SK-N-MC (cell line): Measurements from ENCODE around the gene DNHD1.

Source experiments
- DNase-seq: peaks from one replicate; pipeline ENCODE4 v3.0.0-alpha.2; 2011; ENCODE audit warnings: low read depth, low spot score
- H3K27ac ChIP-seq: fragments of 200-600 bp; sonication (generic); 2 replicates; pipeline ENCODE4 v1.5.1; 2016; ENCODE audit warnings: mixed run types
- H3K36me3 ChIP-seq: fragments of 200-600 bp; sonication (generic); 2 replicates; pipeline ENCODE4 v1.6.1; 2017; ENCODE audit warnings: antibody characterized with exemption, low read length, mixed read lengths; ENCODE audit not compliant: insufficient read depth
- H3K4me3 ChIP-seq: fragments of 200-600 bp; sonication (generic); 2 replicates; pipeline ENCODE4 v1.5.1; 2016
- H3K9ac ChIP-seq: fragments of 200-600 bp; sonication (generic); 2 replicates; pipeline ENCODE4 v1.8.0; 2017; ENCODE audit warnings: mixed run types, mixed read lengths; ENCODE audit not compliant: insufficient read length
- H3K9me3 ChIP-seq: fragments of 200-600 bp; sonication (generic); 2 replicates; pipeline ENCODE4 v1.6.1; 2017; ENCODE audit warnings: low read depth, mild to moderate bottlenecking, antibody characterized with exemption, low read length, moderate library complexity, mixed read lengths
- EZH2 ChIP-seq: fragments of 200-600 bp; sonication (generic); IDR thresholded peaks from one replicate; pipeline ENCODE4 v1.6.1; 2017; ENCODE audit warnings: antibody characterized with exemption
- FOXP2 ChIP-seq: optimal IDR thresholded peaks from 2 replicates; pipeline ENCODE3; 2011; ENCODE audit warnings: mild to moderate bottlenecking, moderate library complexity; ENCODE audit not compliant: insufficient read depth; ENCODE audit errors: extremely low read length, control extremely low read depth
- POLR2AphosphoS5 ChIP-seq: IDR thresholded peaks from 2 replicates; pipeline ENCODE4 v1.6.1; 2012; ENCODE audit warnings: mild to moderate bottlenecking, low read depth, low read length, borderline replicate concordance

The DNHD1 gene

GRCh38 chr11:6457581-6458320 lies 39.3 kb upstream of the DNHD1 start:
- H3K9ac ChIP-seq = no peak overlapping the region
- no peaks in the 10 kb centered on the region for H3K9me3 ChIP-seq
- no peak for TF ChIP-seq EZH2
- TF ChIP-seq FOXP2 = no peak
- peaks cover 38% of the 10 kb centered on the region; the same call in 1 of the 2 replicates for H3K36me3 ChIP-seq
- DNase-seq = no peak
- no peak overlapping the region for H3K27ac ChIP-seq
- no peak overlapping the region for H3K4me3 ChIP-seq

GRCh38 chr11:6458352-6459098 lies 38.6 kb upstream of the DNHD1 start:
- H3K27ac ChIP-seq = no peak overlapping the region
- TF ChIP-seq POLR2AphosphoS5 (no peak), EZH2 (no peak), FOXP2 (no peak)
- no peak overlapping the region for H3K4me3 ChIP-seq
- H3K9ac ChIP-seq = no peak overlapping the region
- no peak for DNase-seq
- H3K9me3 ChIP-seq = no peaks in the 10 kb centered on the region
- H3K36me3 ChIP-seq = peaks cover 41% of the 10 kb centered on the region; the same call in 1 of the 2 replicates

- peaks cover 45% of the 10 kb centered on the region; the same call in 1 of the 2 replicates for H3K36me3 ChIP-seq
- TF ChIP-seq POLR2AphosphoS5 (no peak), FOXP2 (no peak), EZH2 (no peak)
- H3K9me3 ChIP-seq = no peaks in the 10 kb centered on the region
- no peak for DNase-seq
- no peak overlapping the region for H3K27ac ChIP-seq
- no peak overlapping the region for H3K4me3 ChIP-seq
- H3K9ac ChIP-seq = no peak overlapping the region
Observed at GRCh38 chr11:6459099-6459450, 38.0 kb upstream of the DNHD1 start.

- peak; percentile 66 for DNase-seq
- H3K4me3 ChIP-seq = peak overlapping the region; percentile 71
- H3K9ac ChIP-seq = peak overlapping the region; percentile 58
- H3K36me3 ChIP-seq = peaks cover 8% of the 10 kb centered on the region
- peak overlapping the region; percentile 55 for H3K27ac ChIP-seq
- TF ChIP-seq EZH2 (no peak), POLR2AphosphoS5 (peak; percentile 68; the same call in 1 of the 2 replicates)
- no peaks in the 10 kb centered on the region for H3K9me3 ChIP-seq
Observed at GRCh38 chr11:6468712-6469495, 28.2 kb upstream of the DNHD1 start.

GRCh38 chr11:6469599-6469998 lies 27.5 kb upstream of the DNHD1 start:
- peak overlapping the region; percentile 55 for H3K27ac ChIP-seq
- H3K9me3 ChIP-seq = no peaks in the 10 kb centered on the region
- H3K9ac ChIP-seq = peak overlapping the region; percentile 58
- TF ChIP-seq FOXP2 = no peak
- TF ChIP-seq POLR2AphosphoS5 = no peak
- TF ChIP-seq EZH2 = no peak
- peak overlapping the region; percentile 71 for H3K4me3 ChIP-seq
- DNase-seq = no peak
- peaks cover 4% of the 10 kb centered on the region; the same call in 1 of the 2 replicates for H3K36me3 ChIP-seq

GRCh38 chr11:6472934-6473333 lies 24.1 kb upstream of the DNHD1 start:
- H3K27ac ChIP-seq = no peak overlapping the region
- H3K4me3 ChIP-seq = peak overlapping the region; percentile 91
- H3K9me3 ChIP-seq = no peaks in the 10 kb centered on the region
- H3K9ac ChIP-seq = peak overlapping the region; percentile 45
- TF ChIP-seq POLR2AphosphoS5 (no peak), FOXP2 (no peak), EZH2 (no peak)
- H3K36me3 ChIP-seq = peaks cover 14% of the 10 kb centered on the region; the same call in 1 of the 2 replicates
- DNase-seq = no peak

GRCh38 chr11:6473451-6474412 lies 23.3 kb upstream of the DNHD1 start, which contains the start of gene TRIM3:
TSS of gene TRIM3 (minus strand) at chr11:6473941. CDS start at chr11:6465695, 8,246 bp downstream.
- Histone ChIP-seq H3K27ac (peak within 1 kb of the TSS; percentile 63), H3K9me3 (no peaks in the 10 kb centered on the region), H3K9ac (peak within 1 kb of the TSS; percentile 76), H3K4me3 (peak within 1 kb of the TSS; percentile 91), H3K36me3 (peaks cover 22% of the 10 kb centered on the region)
- TF ChIP-seq POLR2AphosphoS5 = peak; percentile 67
- TF ChIP-seq EZH2 = no peak
- DNase-seq = no peak

- no peaks in the 10 kb centered on the region for H3K9me3 ChIP-seq
- DNase-seq = no peak
- peak overlapping the region; percentile 17 for H3K9ac ChIP-seq
- peaks cover 29% of the 10 kb centered on the region for H3K36me3 ChIP-seq
- peak overlapping the region; percentile 63 for H3K27ac ChIP-seq
- TF ChIP-seq EZH2 = no peak
- no peak for TF ChIP-seq POLR2AphosphoS5
- TF ChIP-seq FOXP2 = no peak
- peak overlapping the region; percentile 91 for H3K4me3 ChIP-seq
Observed at GRCh38 chr11:6474413-6474792, 22.7 kb upstream of the DNHD1 start.
